ENCODE results near the gene DCBLD1.

Gene DCBLD1

GRCh38 chr6:117472667-117473066 is 9.8 kb upstream of the DCBLD1 start:
- DNase-seq, result no peak

DNA sequence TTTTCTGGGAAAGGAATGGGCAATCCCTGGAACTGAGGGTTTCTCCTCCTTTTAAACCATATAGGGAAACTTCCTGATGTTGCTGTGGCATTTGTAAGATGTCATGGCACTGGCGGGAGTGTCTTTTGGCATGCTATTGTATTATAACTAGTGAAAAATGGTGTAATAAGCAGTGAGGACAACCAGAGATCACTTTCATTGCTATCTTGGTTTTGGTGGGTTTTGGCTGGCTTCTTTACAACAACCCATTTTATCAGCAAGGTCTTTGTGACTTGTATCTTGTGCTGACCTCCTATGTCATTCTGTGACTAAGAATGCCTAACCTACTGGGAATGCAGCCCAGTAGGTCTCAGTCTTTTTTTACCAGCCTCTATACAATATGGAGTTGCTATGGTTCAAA is 9.1 kb upstream of the DCBLD1 start:
- DNase-seq, result no peak

GRCh38 chr6:117477988-117478852 is 4.3 kb upstream of the DCBLD1 start:
- DNase-seq, result no peak

DNA sequence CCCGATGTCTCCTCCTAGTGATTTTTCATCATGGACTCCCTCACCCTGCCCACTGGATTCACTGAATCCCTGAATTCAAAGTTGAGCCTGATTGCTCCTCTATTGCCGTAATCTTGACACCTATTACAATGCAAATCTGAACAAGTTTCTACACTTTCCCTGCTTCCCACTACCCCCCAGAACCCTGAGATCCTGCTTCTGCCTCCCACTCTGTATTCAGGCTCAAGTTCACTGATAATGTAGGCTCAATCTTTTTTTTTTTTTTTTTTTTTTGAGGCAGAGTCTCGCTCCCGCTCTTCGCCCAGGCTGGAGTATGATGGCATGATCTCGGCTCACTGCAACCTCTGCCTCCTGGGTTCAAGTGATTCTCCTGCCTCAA is 3.6 kb upstream of the DCBLD1 start:
- no peak for DNase-seq

DNA sequence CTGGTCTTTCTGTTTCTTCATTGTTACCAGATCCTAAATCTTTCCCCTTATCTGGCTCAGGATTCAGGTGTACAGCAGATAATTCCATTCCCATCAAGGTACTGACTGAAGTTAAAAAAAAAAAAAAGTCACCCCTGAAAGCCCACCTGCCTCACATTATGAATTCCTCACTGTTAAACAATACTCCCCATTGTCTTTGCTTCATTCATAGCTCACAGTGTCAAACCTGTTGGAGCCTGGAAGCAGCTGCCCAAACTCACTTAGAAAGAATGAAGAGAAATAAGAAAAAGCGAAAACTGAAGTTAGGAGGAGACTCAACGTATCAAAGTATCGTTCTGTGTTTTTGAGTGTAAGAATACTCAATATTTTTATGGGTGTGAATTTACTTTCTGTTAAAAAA is 1.8 kb upstream of the DCBLD1 start:
- DNase-seq, result no peak

GRCh38 chr6:117481278-117481925 is 1.1 kb upstream of the DCBLD1 start:
- peak; percentile 4 for DNase-seq

DNA sequence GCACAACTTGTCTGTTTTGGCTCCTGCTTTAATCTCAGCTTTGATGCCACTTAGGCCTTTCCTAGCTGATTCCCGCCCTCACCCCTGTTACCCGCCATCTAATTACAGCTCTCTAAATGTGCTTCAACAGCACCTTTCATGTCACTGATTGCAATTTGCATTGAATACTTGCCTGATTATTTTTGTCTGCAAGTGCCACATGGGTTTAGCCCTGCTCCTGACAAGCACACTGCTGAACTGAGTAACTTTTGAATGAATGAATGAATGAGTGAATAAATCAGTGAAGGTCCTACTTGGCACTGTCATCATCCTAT is 591 bp upstream of the DCBLD1 start:
- DNase-seq, result no peak

DNA sequence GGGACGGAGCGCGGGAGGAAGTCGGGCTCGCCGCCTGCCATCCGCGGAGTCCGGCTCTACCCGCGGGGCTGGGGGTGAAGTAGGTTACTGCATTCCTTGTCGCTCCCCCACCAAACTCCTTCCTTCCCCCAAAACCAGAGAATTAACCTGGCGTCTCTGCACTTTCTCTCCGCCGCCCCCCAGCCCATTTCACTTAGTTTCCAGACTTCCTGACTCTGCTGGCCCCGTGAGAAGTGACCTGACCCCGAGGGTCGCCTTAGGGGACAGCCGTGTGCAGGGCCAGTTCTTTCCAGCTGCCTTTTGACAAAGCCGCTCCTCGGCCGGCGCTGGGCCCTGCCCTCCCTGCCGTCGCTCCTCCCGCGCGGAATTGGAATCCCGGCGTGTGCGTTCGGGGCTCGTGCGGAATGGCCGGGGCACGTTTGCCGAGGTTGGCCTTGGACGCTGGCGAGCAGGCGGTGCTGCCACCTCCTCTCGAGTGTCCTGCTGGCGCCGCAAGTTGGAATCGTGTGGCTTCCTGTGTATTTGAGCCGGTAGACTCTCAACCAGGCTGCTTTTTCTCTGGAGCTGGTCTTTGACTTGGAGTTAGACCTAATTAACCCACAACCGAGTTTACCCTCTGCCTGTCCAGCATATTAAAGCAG is 650 bp downstream of the DCBLD1 start:
- peak; percentile 49 for DNase-seq

DNA sequence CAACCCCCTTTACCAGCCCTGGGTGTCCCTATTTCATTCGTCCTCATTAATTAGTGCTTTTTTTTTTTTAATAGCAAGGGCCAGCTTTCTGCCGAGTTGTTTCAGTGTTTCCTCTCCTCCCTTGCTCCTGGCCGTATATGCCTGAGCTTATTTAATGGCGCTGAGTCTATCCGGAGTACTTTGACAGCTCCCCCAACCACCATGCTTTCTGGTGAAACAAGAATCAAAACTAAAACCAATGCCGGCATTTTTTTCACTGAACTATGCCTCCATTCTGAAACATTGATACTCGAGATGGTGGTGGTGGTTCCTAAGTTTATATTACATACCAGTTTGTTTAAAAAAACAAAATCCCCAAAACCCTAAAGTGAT is 1.2 kb downstream of the DCBLD1 start:
- peak; percentile 49 for DNase-seq

DNA sequence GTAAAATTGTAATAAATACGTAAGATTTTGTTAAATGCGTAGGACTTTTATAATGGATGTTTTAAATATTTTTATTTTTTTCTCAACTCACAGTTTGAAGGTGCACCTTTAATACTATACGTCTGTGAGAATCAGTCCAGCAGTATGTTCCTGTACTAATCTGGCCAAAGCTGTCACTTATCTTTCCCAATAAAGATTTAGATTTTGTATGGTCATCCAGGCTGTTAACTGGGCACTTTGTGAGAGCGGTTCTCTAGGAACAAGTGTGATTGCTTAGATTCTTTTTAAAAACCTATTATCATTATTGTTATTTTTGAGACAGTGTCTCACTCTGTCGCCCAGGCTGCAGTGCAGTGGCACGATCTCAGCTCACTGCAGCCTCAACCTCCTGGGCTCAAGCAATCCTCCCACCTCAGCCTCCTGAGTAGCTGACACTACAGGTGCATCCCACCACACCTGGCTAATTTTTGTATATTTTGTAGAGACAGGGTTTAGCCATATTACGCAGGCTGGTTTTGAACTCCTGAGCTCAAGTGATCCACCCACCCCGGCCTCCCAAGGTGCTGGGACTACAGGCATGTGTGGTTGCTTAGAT is 1.7 kb downstream of the DCBLD1 start:
- DNase-seq, result no peak

GRCh38 chr6:117485433-117485832 is 3.0 kb downstream of the DCBLD1 start:
- DNase-seq, result no peak

GRCh38 chr6:117487821-117488220 is 5.3 kb downstream of the DCBLD1 start:
- no peak for DNase-seq

DNA sequence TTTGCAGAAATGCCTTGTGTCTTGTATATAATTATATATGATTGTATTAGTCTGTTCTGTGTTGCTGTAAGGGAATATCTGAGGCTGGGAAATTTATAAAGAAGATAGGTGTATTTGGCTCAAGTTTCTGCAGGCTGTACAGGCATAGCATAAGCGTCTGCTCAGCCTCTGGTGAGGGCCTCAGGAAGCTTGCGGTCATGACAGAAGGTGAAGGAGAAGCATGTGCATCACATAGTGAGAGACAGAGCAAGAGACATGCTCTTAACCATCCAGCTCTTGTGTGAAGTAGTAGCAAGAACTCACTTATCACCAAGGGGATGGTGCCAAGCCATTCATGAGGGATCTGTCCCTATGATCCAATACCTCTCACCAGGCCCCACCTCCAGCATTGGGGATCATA is 6.5 kb downstream of the DCBLD1 start:
- DNase-seq, result no peak

DNA sequence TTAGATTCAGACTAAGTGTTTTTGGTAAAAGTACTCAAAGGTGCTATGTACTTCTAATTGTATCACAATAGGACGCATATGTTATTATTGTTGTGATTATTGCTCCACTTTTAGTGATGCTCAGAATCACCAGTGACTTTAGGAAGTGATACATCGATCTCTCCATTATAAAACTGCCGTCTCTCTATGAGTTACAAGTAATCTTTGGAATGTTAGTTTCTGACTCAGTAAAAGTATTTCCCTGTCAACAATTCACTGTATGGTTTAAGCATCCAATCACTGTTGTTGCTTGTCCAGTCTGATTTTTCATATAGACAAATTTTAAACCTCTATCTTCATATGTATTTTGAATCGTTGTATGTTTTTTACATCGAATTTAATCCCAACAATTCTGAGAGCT is 9.4 kb downstream of the DCBLD1 start:
- DNase-seq, result no peak

DNA sequence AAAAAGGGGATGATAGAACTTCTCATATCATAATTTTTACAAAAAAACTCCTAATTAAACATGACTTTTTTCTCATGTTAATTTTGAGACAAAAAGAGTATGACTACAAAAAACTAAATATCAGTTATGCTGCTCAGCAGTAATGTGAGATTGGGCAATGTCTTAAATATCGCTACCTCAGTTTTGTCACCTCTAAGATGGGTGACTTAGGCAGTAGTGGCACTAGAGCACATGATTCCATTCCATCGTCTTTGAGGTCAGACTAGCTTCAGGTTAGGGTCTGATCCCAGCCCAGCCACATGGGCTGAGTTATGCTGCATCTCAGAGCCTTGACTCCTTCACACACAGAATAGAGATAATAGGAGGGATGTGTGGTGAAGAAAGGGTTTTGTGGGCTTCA is 11.0 kb downstream of the DCBLD1 start:
- no peak for DNase-seq

DNA sequence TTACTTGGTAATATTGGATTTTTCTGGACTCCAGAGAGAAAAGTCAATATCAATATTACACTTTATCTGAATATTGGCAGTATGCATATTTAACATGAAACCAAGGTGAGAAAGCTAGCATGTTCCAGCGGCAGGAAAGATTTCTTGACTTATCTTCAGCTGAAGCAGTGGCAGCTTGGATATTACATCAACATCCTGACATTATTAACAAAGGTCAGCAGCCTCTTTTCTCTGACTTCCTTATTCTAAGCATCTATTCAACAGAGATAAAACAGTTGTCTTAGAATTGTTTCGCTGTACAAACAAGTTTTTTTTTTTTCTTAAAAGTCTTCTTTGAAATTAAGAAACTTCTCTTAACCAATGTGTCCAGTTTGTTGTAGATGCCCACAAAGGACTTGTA is 11.8 kb downstream of the DCBLD1 start:
- no peak for DNase-seq

DNA sequence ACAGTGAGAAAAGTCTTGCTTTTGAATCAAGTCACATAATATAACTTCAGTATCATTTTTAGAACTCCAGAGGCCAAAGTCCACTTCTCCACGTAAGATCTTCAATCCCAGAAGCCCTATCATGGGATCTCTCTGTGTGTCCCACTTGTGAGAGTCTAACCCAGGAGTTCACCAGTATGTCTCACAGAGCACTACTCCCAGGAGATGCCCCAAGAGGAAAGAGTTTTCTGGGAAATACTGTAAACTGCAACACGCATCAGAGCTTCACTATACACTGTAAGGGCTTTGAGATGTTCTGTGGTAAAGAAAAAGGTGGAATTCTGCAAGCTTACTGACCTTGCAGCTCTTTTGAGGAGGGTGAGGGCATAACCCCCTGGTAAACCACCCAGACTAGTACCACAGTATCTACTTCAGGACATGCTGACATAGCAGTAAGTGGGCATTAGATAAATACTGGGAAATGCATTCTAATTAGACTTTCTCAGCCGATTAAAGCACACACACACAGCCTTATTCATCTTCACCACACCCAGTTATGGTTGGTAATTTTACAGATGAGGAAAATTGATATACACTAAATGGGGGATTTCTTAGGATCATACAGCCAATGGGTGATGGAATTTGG is 12.3 kb downstream of the DCBLD1 start:
- no peak for DNase-seq

GRCh38 chr6:117495425-117495824 is 13.0 kb downstream of the DCBLD1 start:
- no peak for DNase-seq

DNA sequence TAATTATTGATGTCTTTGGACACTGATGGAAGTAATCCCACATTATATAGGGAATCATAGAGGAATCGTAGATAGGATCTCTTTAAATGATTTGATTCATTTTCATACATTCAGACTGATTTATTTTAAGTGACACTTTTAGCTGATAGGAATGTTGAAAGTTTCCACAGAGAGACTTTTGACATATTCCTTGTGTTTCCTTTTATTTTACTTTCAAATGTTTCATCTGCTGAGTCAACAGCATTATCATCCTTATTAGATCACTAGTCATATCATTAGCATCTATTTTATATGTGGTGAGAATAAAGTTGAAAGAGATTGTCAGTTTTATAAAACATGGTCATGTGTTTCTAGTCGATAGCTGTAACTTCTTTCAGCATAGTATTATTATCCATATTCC is 13.4 kb downstream of the DCBLD1 start:
- DNase-seq, result no peak

DNA sequence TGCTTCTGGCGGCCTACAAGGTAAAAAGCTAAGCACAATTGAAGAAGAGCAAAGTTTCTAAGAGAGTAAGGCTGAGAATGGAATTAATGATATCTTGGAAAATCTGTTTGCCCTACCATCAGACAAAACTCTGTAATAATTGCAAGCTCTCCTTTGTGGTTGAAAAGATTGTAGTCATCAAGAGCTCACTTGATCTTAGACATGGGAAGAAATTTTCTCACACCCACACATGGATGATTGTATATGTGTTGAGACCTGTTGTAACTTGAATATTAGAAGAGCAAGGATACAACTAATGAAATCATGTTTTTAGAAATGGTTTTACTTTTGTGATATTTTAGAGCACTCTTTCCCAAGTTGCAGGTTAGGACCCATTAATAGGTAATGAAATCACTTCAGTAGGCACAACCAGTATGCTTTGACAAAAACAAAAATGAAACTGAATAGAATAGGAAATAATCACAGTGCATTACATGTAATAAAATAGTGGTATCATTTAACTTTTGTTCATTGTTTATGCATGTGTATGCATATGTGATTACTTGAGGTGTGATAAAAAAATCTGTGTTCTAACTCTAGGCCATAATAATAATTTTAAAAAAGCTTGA is 14.0 kb downstream of the DCBLD1 start:
- DNase-seq, result no peak

GRCh38 chr6:117497237-117497636 is 14.8 kb downstream of the DCBLD1 start:
- no peak for DNase-seq

GRCh38 chr6:117498159-117498558 is 15.7 kb downstream of the DCBLD1 start:
- no peak for DNase-seq

GRCh38 chr6:117501722-117502121 is 19.2 kb downstream of the DCBLD1 start:
- no peak for DNase-seq

All from NCI-H510A treated with DMSO at 0.1 percent for 48 hours (cell line).